Smooth muscle cell (in vitro differentiated cells): Measurements from ENCODE around the gene FGFR3. TPM values are rescaled to one million over a fixed set of nuclear protein-coding genes. Genes with fewer than 3 reads are reported as not detected.

Experiments
- DNase-seq: peaks from one replicate; lab custom pipeline; 2025; ENCODE audit not compliant: unreplicated experiment; lab: John Stamatoyannopoulos, UW
- H2AFZ ChIP-seq: fragments of 200-600 bp; sonication (generic); 2 replicates; pipeline ENCODE4 v1.6.0; 2016; ENCODE audit warnings: antibody characterized with exemption, low read depth, mild to moderate bottlenecking
- H3F3A ChIP-seq: fragments of 200-600 bp; sonication (generic); 2 replicates; pipeline ENCODE4 v1.6.0; 2017; ENCODE audit warnings: antibody characterized with exemption, low read depth
- H3K27ac ChIP-seq: fragments of 200-600 bp; sonication (generic); 2 replicates; pipeline ENCODE4 v1.5.1; 2016; ENCODE audit warnings: low read depth, mild to moderate bottlenecking
- H3K27me3 ChIP-seq: fragments of 200-600 bp; sonication (generic); 2 replicates; pipeline ENCODE4 v1.6.1; 2016; ENCODE audit warnings: low read depth, mild to moderate bottlenecking
- H3K36me3 ChIP-seq: fragments of 200-600 bp; sonication (generic); 2 replicates; pipeline ENCODE4 v1.5.1; 2016; ENCODE audit warnings: low read depth
- H3K4me1 ChIP-seq: fragments of 200-600 bp; sonication (generic); 2 replicates; pipeline ENCODE4 v1.5.1; 2016; ENCODE audit warnings: low read depth
- H3K4me2 ChIP-seq: fragments of 200-600 bp; sonication (generic); 2 replicates; pipeline ENCODE4 v1.6.0; 2016; ENCODE audit warnings: mild to moderate bottlenecking
- H3K4me3 ChIP-seq: fragments of 200-600 bp; sonication (generic); 2 replicates; pipeline ENCODE4 v1.5.1; 2016; ENCODE audit warnings: mild to moderate bottlenecking
- H3K79me2 ChIP-seq: fragments of 200-600 bp; sonication (generic); 2 replicates; pipeline ENCODE4 v1.6.0; 2016; ENCODE audit warnings: low read depth, mild to moderate bottlenecking
- H3K9ac ChIP-seq: fragments of 200-600 bp; sonication (generic); 2 replicates; pipeline ENCODE4 v1.6.0; 2016; ENCODE audit warnings: low read depth
- H3K9me3 ChIP-seq: fragments of 200-600 bp; sonication (generic); replicated peaks from 2 replicates; pipeline ENCODE4 v1.5.1; 2016; ENCODE audit warnings: low read depth
- H4K20me1 ChIP-seq: fragments of 200-600 bp; sonication (generic); 2 replicates; pipeline ENCODE4 v1.6.0; 2016; ENCODE audit warnings: low read depth
- CTCF ChIP-seq: fragments of 200-600 bp; sonication (generic); IDR thresholded peaks from 2 replicates; pipeline ENCODE4 v1.5.1; 2017; ENCODE audit warnings: borderline replicate concordance, mild to moderate bottlenecking, antibody characterized with exemption; ENCODE audit not compliant: insufficient read depth, poor library complexity, severe bottlenecking
- WGBS: methylation state at CpG from one replicate; pipeline ENCODE4 v1.1.7; 2016; ENCODE audit warnings: low lambda C conversion rate; 5-methylcytosine and 5-hydroxymethylcytosine counted together
- polyA plus RNA-seq: library from polyadenylated mRNA; unstranded; fragments of >200 nt; fragmentation: Nextera tagmentation; extraction: Ambion mirVana; gene quantifications from 2 replicates; pipeline ENCODE4 v1.2.1, GENCODE V29; 2016
- total RNA-seq: library from RNA; depleted of rRNA; stranded (reverse); fragments of >200 nt; gene quantifications from 2 replicates; pipeline ENCODE4 v1.2.3, GENCODE V29; 2014

Gene FGFR3
- total and polyA plus RNA-seq, 2 experiments from 2014 or later = 6.6 to 13.6 TPM

DNA sequence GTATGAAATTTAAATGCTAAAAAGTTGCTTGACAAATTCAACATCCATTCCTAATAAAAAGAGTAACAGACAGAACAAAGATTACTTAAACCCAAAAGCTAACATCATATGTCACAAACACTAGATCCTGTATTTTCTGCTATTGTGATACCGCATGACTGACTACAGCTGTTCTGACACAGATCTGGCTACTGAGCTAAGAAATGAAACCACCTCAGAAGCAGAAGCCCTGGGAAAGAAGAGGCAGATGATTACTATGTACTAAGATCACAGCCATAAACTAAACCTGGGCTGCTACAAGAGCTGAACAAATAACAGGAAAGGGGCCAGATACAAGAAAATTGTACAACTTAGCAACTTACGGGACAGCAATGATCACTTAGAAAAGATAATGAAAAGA lies 53.5 kb downstream of the FGFR3 start:
- Histone ChIP-seq H3K4me1 (no peaks in the 10 kb centered on the region), H3K9ac (no peak overlapping the region), H2AFZ (no peak overlapping the region), H3K27me3 (no peaks in the 10 kb centered on the region), H3K4me3 (no peak overlapping the region), H3K9me3 (no peaks in the 10 kb centered on the region), H3F3A (no peaks in the 10 kb centered on the region), H3K4me2 (no peak overlapping the region), H3K36me3 (no peaks in the 10 kb centered on the region), H3K79me2 (peaks cover 26% of the 10 kb centered on the region), H3K27ac (no peak overlapping the region), H4K20me1 (peaks cover 54% of the 10 kb centered on the region)
- WGBS = 98% methylated on average over 2 of the region's 2 CpGs
- DNase-seq = no peak
- TF ChIP-seq CTCF = no peak

- Histone ChIP-seq H3K9ac (no peak overlapping the region), H3K27ac (no peak overlapping the region), H3F3A (no peaks in the 10 kb centered on the region), H3K36me3 (no peaks in the 10 kb centered on the region), H3K79me2 (peaks cover 60% of the 10 kb centered on the region), H3K4me2 (no peak overlapping the region), H2AFZ (no peak overlapping the region), H3K9me3 (no peaks in the 10 kb centered on the region), H4K20me1 (peaks cover 49% of the 10 kb centered on the region), H3K27me3 (no peaks in the 10 kb centered on the region), H3K4me1 (peaks cover 6% of the 10 kb centered on the region), H3K4me3 (no peak overlapping the region)
- no peak for DNase-seq
- TF ChIP-seq CTCF = no peak
- WGBS = 91% methylated on average over 10 of the region's 10 CpGs
Measured at GRCh38 chr4:1850276-1850675, 57.2 kb downstream of the FGFR3 start.

DNA sequence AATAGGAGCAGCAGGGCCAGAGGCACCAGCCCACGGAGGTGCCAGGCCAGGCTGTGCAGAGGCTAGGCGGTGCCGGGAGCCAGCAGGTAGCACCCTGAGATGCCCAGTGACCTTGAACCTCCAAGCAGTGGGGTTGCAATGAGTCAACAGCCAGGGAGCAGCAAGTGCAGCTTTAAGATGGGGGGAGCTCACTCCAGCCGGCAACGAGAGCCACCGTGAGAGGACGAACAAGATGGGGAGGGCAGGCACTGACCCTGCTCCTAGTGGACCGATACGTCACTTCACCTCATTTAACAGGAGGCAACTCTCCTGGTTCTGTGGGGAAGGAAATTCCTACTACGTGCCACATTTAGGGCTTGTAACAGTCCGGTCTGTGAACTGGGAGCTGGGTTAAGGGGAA lies 58.1 kb downstream of the FGFR3 start:
- H3K27me3 ChIP-seq = no peaks in the 10 kb centered on the region
- H3K4me2 ChIP-seq = no peak overlapping the region
- H4K20me1 ChIP-seq = peaks cover 49% of the 10 kb centered on the region
- no peak overlapping the region for H2AFZ ChIP-seq
- no peak overlapping the region for H3K9ac ChIP-seq
- peaks cover 8% of the 10 kb centered on the region for H3K4me1 ChIP-seq
- no peak overlapping the region for H3K27ac ChIP-seq
- no peak overlapping the region for H3K4me3 ChIP-seq
- no peak for TF ChIP-seq CTCF
- no peaks in the 10 kb centered on the region for H3K36me3 ChIP-seq
- no peaks in the 10 kb centered on the region for H3F3A ChIP-seq
- H3K9me3 ChIP-seq = no peaks in the 10 kb centered on the region
- H3K79me2 ChIP-seq = peaks cover 63% of the 10 kb centered on the region
- no peak for DNase-seq
- 93% methylated on average over 11 of the region's 11 CpGs for WGBS

DNA sequence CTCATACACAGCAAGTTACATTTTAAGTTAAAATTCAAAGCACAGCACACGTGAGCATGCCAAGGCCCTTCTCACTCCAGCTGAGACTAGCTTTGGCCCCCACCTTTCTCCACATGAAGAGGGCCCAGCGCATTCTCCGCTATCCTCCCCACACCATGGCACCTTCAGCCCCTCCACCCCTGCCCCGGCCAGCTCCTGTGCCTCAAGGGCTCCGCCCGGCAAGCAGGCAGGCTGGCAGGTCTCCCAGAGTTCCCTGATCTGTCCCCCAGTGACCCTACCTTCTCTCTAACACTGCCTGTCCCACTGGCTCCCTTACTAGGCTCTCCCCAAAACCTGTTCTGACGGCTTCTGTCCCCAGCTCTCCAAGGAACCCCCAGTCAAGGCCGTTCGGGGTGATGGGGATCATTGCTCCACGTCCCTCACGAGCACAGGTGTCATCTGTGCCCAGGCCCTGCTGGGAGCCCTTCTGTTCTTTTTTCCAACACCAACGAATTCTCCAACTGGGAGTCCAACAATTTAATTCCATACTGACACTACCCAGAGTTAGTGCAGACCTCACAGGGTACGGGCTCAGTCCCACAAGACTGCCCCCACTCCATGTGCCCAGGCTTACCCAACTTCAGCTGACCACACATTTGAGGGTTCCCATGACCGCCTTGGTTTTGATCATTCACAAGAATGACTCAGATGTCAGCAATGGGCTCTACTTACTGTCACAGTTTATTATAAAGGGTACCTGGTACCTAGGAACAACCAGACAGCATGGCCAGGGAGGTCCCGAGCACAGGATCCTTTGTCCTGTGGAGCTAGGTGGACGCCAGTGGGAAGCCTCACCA lies 58.7 kb downstream of the FGFR3 start:
- no peaks in the 10 kb centered on the region for H3K27me3 ChIP-seq
- H3K4me1 ChIP-seq = peaks cover 8% of the 10 kb centered on the region
- H3K9ac ChIP-seq = no peak overlapping the region
- no peak for DNase-seq
- peaks cover 46% of the 10 kb centered on the region for H4K20me1 ChIP-seq
- H3K36me3 ChIP-seq = no peaks in the 10 kb centered on the region
- no peak overlapping the region for H2AFZ ChIP-seq
- H3F3A ChIP-seq = no peaks in the 10 kb centered on the region
- no peak overlapping the region for H3K27ac ChIP-seq
- H3K9me3 ChIP-seq = no peaks in the 10 kb centered on the region
- no peak for TF ChIP-seq CTCF
- WGBS = 96% methylated on average over 16 of the region's 16 CpGs
- H3K4me3 ChIP-seq = no peak overlapping the region
- no peak overlapping the region for H3K4me2 ChIP-seq
- peaks cover 60% of the 10 kb centered on the region for H3K79me2 ChIP-seq
